ENCODE results near the gene CLEC18A. TPM values are rescaled to one million over a fixed set of nuclear protein-coding genes. Genes with fewer than 3 reads are reported as not detected.

CLEC18A gene
- total RNA-seq, 1 experiment from 2014 or later = 1.6 TPM

GRCh38 chr16:69936252-69936651, 14.9 kb upstream of the CLEC18A start:
- Histone ChIP-seq H2BK120ac (ENCODE audit: low read depth, low read length, poor library complexity, severe bottlenecking) (no peak overlapping the region), H3K9me3 (ENCODE audit: control insufficient read depth, low read depth, low read length) (no peaks in the 10 kb centered on the region), H3K79me2 (ENCODE audit: insufficient read depth, low read length) (no peaks in the 10 kb centered on the region), H2AK5ac (ENCODE audit: insufficient read length, low read length) (no peak overlapping the region), H2BK5ac (ENCODE audit: insufficient read length, low read length) (no peak overlapping the region), H3K9ac (ENCODE audit: extremely low read depth, insufficient read length, low read length) (no peak overlapping the region), H3K14ac (ENCODE audit: insufficient read depth, low read length) (no peak overlapping the region), H4K20me1 (ENCODE audit: control insufficient read depth, insufficient read depth, insufficient read length) (no peaks in the 10 kb centered on the region), H3K79me1 (ENCODE audit: insufficient read depth, low read depth, low read length, poor library complexity, severe bottlenecking) (no peaks in the 10 kb centered on the region), H4K5ac (ENCODE audit: insufficient read length, low read depth, low read length) (no peak overlapping the region), H3K56ac (ENCODE audit: insufficient read length, low read depth, low read length) (no peak overlapping the region), H3K4ac (ENCODE audit: low read depth, low read length) (no peak overlapping the region), H3K27ac (ENCODE audit: insufficient read length, low read depth, low read length) (no peak overlapping the region), H4K8ac (replicated peaks; ENCODE audit: insufficient read length, low read depth, low read length) (no peak overlapping the region), H3K4me1 (ENCODE audit: insufficient read depth, low read length) (no peaks in the 10 kb centered on the region), H2BK20ac (ENCODE audit: low read depth, low read length, poor library complexity, severe bottlenecking) (no peak overlapping the region), H3K4me2 (ENCODE audit: insufficient read depth, insufficient read length, low read length) (no peak overlapping the region), H3K23me2 (ENCODE audit: insufficient read length, low read depth, low read length, poor library complexity, severe bottlenecking) (no peaks in the 10 kb centered on the region), H3K18ac (ENCODE audit: insufficient read length, low read depth, low read length) (no peak overlapping the region), H3K23ac (ENCODE audit: insufficient read length, low read depth, low read length) (no peak overlapping the region), H3T11ph (ENCODE audit: low read length) (no peak overlapping the region), H2BK12ac (ENCODE audit: insufficient read length, low read depth, low read length) (no peak overlapping the region), H4K91ac (ENCODE audit: insufficient read length, low read depth, low read length) (no peak overlapping the region), H3K27me3 (ENCODE audit: insufficient read depth, low read length) (no peaks in the 10 kb centered on the region), H2BK15ac (ENCODE audit: low read depth, low read length) (no peak overlapping the region), H2AFZ (ENCODE audit: low read length) (no peak overlapping the region)
- Mint-ChIP-seq H3K9me3 (no peaks in the 10 kb centered on the region), H3K36me3 (ENCODE audit: insufficient read depth in 1 of 3, low read depth in 3 of 3) (peaks cover 13 to 64% (median 32%) of the 10 kb centered on the region in 3 experiments; a peak in 6 of 7 replicates), H3K27ac (peak overlapping the region in 2 of 3 experiments; percentile 25 to 34; a peak in 5 of 7 replicates), H3K4me3 (no peak overlapping the region), H3K4me1 (peaks cover 0 to 3% of the 10 kb centered on the region in 2 experiments; a peak in 2 of 4 replicates), H3K27me3 (ENCODE audit: low read depth) (no peaks in the 10 kb centered on the region)
- no CpG with 5 or more reads among the region's 16 CpGs for WGBS (ENCODE audit: extremely low coverage, insufficient read length, low lambda C conversion rate)
- no peak for TF ChIP-seq CTCF (conservative IDR thresholded peaks at IDR 0.05)
- no peak for DNase-seq
